GM15510 (cell line): ENCODE data around the gene INAFM1.

ENCODE experiments used
- POLR2A ChIP-seq: IDR thresholded peaks from 3 replicates; pipeline ENCODE4 v1.6.1; 2011; ENCODE audit warnings: borderline replicate concordance; ENCODE audit not compliant: insufficient read length; ENCODE audit errors: extremely low read depth

The INAFM1 gene

DNA sequence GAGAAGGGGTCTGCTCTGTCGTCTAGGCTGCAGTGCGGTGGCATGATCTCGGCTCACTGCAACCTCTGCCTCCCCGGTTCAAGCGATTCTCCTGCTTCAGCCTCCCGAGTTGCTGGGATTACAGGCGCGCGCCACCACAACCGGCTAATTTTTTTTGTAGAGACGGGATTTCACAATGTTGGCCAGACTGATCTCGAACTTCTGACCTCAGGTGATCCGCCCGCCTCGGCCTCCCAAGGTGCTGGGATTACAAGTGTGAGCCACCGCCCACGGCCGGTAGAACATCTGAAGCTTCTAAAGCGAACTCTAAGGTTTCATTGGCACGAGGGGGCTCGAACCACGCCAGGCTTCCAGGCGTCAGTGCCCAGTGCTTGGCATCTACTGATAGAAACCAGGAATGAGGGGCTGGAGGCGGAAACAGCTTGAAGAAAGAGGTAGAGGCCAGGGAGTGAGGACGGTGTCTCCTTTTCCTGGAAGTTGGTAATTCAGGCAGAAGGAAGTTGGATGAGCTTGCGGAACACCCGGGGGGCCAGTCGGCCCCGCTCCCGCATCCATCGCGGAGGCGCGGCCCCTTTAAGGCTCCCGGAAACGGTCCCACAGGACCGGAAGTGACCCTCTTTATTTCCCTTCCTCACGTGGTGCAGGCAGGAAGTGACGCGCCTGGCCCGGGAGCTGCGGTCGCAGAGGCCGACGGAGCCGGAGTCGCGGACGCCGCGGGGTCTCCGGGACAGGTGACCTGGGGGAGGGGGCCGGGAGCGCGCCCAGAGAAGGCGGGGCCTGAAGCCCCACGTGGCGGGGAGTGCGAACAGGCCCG, 18.6 kb upstream of the INAFM1 start, which contains the start of gene CCDC9:
Gene CCDC9 (plus strand): TSS at position 647 of the 814 bp plus-strand sequence. CDS start 1,876 bp downstream, outside the sequence.
- TF ChIP-seq POLR2A: peak; percentile 73

DNA sequence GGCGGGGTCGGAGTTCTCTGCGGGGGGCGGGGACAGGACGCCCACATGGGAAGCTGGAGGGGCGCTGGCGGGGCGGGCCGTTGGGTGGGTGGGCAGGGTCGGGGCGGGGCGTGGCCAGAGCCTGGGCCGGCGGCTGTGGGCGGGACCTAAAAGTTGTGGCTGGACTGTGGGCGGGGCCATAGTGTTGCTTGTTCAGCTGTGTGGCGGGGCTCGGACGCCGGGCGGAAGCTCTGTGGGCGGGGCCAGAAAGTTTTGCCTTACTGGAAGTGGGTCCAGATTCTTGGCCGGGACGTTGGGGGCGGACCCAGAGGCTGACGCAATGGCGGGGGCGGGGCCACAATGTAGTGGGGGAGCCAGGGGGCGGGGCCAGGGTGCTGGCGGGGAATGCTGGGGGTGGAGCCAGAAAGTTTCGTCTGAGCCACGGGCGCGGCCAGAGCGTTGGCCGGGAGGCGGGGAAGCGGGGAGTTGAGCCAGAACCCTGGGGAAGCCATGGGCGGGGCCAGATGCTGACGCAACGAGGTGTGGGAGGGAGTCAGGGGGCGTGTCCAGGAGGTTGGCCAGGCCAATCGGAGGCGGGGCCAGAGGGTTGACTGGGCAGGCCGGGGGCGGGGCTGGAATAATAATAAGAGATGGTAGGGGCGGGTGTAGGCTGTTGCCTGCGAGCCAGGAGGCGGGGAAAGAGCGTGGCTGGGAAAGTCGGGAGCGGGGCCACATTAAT, 17.8 kb upstream of the INAFM1 start:
- TF ChIP-seq POLR2A: no peak

DNA sequence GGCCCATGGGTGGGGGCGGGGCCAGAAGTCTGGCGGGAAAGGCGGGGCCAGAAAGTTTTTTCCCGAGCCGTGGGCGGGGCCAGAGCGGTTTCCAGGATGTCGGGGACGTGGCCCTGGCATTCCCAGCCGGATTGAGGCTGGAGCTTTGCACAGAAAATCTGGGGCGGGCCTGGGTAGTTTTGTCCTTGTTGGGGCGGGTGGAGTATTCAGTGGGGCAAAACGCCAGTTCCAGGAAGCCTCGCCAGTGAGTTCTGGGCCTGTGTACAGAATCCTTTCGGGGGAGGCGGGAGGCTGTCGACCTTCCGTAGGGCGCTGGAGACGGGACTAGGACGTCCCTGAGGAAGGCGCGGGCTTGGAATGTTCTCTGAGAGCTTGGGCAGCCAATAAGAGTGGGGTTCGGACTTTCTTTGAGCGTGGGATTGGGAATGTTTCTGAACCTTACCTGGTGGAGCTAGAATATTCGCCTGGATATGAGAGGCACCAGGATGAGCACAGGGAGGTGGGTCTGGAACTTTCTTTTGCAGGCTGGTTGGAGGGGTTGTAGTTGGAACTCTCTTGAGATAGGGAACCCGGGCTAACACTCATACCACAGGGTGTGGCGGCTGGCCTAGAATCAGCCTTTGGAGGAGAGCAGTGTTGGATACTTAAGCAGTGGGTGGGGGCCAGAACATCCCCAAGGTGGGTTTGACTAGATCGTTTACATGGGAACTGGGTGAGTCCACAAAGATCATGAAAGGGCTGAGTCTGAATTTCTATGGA, 17.1 kb upstream of the INAFM1 start:
- TF ChIP-seq POLR2A: no peak

DNA sequence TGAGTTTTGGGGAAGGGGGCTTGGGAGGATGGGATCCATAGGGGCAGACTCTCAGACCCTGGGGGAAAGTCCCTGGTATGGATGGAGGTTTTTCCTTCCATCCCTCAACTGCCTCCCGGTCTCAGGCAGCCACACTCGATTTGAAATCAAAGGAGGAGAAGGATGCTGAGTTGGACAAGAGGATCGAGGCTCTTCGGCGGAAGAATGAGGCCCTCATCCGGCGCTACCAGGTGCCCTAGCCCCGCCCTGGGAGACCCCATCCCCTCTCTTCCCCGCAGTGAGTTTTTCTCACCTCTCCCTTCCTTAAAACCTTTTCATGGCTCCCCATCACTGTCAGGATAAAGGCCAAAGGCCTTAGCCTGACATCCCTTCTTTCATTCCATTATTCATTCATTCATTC, 16.3 kb upstream of the INAFM1 start:
- no peak for TF ChIP-seq POLR2A

DNA sequence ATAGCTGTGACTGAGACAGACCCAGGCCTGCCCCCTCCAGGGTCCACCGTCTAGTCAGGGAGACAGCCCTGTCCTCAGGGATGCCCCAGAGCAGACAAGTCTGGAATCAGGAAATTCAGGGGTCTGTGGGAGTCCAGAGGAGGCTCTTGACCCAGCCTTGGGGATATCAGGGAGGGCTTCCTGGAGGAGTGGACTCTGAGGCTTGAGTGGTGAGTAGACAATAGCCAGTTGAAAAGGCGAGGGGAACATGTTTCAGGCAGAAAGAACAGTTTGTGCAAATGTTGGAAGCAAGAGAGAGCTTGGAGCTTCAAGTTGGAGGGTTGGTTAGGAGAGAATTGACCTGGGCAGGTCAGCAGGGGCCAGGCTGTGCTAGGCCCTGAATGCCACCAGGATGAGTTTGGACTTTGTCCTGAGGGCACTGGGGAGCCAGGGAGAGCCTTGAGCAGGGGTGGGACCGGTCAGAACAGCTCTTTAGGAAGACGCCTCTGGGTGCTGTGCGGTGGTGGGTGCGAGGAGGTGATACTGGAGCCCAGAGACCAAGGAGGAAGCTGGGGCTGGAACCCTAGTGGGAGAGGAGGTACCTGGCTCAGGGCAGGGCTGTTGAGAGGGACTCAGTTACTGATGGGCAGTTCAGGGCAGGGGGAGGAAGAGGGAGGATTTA, 15.7 kb upstream of the INAFM1 start:
- TF ChIP-seq POLR2A: no peak

DNA sequence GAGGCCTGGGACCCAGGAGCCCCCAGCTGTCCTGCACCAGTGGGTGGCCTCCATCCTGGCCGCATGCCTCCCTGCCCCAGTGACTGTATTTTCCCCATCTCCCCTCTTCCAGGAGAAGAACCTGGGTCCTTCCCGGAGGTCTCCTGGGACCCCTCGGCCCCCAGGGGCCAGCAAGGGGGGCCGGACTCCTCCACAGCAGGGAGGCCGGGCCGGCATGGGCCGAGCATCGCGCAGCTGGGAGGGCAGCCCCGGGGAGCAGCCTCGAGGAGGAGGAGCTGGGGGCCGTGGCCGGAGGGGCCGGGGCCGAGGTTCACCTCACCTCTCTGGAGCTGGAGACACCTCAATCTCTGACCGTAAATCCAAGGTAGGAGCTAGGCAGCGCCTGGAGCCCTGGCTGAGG, 14.2 kb upstream of the INAFM1 start:
- TF ChIP-seq POLR2A: no peak

DNA sequence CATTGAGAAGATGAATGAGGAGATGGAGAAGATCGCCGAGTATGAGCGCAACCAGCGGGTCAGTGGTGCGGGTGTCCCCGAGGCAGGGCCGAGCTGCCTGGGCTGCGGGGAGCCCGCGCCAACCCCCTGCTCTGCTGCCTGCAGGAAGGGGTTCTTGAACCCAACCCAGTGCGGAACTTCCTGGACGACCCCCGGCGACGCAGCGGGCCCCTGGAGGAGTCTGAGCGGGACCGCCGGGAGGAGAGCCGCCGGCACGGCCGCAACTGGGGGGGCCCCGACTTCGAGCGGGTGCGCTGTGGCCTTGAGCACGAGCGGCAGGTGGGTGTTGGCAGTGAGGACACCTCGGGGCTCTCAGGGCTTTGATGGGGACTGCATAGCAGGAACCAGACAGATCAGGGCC, 10.1 kb upstream of the INAFM1 start:
- no peak for TF ChIP-seq POLR2A

DNA sequence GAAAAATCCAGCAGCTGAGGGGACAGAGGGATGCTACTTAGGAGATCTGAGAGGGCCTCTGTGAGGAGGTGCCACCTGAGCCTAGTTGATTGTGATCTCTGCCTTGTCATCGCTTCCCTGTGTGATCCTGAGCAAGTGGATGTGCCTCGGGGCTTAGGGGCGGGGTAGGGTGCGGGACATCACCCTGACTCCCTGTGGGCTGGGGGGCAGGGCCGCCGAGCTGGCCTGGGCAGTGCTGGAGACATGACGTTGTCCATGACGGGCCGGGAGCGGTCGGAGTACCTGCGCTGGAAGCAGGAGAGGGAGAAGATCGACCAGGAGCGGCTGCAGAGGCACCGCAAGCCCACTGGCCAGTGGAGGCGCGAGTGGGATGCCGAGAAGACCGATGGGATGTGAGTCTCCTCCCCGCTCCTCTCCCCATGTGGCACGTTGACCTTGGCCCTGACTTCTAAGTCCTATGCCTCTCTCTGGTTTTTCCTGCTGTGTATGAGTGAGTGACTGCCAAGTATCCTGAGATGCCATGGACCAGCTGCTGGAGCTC, 8.2 kb upstream of the INAFM1 start:
- no peak for TF ChIP-seq POLR2A

DNA sequence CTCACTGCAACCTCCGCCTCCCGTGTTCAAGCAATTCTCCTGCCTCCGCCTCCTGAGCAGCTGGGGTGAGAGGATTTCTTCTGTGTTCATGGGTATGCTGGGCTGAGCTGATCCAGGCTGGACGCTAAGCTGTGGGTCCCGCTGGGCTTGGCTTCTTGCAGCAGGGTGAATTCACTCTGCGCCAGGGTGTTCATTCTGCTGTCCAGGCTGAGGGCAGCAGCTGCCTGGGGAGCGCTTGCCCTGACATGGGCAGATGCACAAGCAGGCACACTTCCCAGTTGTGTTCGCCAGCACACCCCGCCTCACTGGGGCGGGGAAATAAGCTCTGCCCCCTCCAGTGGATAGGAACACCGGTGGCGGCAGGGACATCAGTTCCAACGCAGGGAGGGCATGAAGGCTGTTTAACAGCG, 7.3 kb upstream of the INAFM1 start:
- TF ChIP-seq POLR2A: no peak

DNA sequence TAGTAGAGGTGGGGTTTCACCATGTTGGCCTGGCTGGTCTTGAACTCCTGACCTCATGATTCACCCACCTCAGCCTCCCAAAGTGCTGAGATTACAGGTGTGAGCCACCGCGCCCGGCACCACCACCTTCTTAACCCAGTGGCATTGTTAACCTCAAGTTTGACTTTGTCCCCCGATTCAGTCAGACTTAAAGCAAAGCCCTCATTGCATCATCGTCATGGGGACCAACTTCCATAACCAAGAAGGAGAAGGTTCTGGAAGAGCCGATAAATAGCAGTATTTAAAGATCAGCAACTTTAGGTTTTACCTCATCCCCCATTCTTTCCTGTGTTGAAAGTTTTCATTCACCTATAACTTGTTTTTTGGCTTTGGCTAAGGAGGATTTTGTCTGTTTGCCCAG, 6.7 kb upstream of the INAFM1 start:
- TF ChIP-seq POLR2A: no peak

DNA sequence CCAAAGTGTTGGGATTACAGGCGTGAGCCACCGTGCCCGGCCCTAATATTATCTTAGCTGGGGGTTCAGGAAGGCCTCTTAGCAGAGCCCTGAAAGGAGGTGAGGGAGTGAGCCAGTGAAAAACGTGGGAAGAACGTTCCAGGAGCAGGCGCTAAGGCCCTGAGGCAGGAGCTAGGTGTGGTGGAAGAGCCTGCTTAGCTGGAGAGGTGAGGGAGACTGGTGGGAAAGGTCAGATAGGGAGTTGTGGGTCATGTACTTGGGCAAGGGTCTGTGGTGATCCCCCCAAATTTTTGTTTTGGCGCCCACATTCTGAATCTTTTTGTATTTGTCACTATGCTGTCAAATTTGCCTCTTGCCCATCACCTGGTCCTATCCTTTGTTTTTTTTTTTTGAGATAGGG, 5.1 kb upstream of the INAFM1 start:
- no peak for TF ChIP-seq POLR2A

DNA sequence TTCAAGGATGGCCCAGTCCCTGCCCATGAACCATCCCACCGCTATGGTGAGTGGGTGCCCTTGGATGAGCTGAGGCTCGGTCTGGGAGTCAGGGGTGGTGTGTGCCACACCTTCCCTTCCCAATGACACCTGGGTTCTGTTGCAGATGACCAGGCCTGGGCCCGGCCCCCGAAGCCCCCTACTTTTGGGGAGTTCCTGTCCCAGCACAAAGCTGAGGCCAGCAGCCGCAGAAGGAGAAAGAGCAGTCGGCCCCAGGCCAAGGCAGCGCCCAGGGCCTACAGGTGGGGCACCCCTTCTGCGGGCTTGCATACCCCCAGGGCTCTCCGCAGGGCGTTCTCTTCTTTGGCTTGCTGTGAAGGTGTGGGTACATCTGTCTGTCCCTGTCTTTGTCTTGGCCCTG, 4.3 kb upstream of the INAFM1 start:
- TF ChIP-seq POLR2A: no peak

DNA sequence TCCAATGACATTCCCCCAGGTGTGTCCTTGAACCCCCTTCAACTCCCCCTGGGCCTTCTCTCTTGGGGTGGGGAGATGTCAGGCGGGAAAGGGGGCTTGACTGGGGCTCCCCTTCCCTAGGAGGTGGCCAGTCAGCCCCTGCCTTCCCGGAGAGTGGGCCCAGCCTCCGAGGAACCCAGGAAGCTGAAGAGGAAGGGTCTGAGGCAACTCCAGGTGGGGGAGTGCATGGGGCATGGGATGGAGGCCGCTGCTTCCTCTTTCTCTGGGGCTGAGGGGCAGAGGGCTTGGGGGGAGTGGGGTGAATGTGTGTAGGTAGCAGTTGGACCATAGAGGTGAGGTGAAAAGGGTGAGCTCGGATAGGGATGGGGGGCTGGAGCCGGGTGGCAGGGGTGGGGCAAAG, 2.7 kb upstream of the INAFM1 start:
- no peak for TF ChIP-seq POLR2A
